Nephron (organoid): ENCODE data around the gene NRAS.
A peak's percentile ranks its signal among the peaks of the same experiment; 100 is the strongest.

Source experiments
- H3K27ac Mint-ChIP-seq, 3 experiments: 2 replicates each; pipeline ENCODE4 v1.8.0; 2020; ENCODE audit warnings: mixed read lengths in 3 of 3, mild to moderate bottlenecking in 2 of 3, moderate library complexity in 1 of 3
- H3K27me3 Mint-ChIP-seq: 2 replicates; pipeline ENCODE4 v1.8.0; 2021; ENCODE audit warnings: low read depth, mild to moderate bottlenecking, moderate library complexity, mixed read lengths
- H3K36me3 Mint-ChIP-seq: 2 replicates; pipeline ENCODE4 v1.8.0; 2020; ENCODE audit warnings: low read depth, mixed read lengths
- H3K4me1 Mint-ChIP-seq: 2 replicates; pipeline ENCODE4 v1.8.0; 2020; ENCODE audit warnings: mixed read lengths
- H3K4me3 Mint-ChIP-seq, 3 experiments: 2 replicates each; pipeline ENCODE4 v1.8.0; 2020; ENCODE audit warnings: mild to moderate bottlenecking in 3 of 3, mixed read lengths in 3 of 3, moderate library complexity in 2 of 3
- H3K9me3 Mint-ChIP-seq: 2 replicates; pipeline ENCODE4 v1.8.0; 2020; ENCODE audit warnings: mixed read lengths
- CTCF ChIP-seq, 3 experiments: fragments of 200-600 bp; sonication (generic); IDR thresholded peaks; one replicate each; pipeline ENCODE4 v1.5.0; 2021; ENCODE audit warnings: antibody characterized with exemption in 3 of 3; ENCODE audit not compliant: unreplicated experiment in 3 of 3

The NRAS gene

GRCh38 chr1:114695430-114696058, 21.0 kb downstream of the NRAS start, which contains the start of gene AMPD1:
Gene AMPD1 (minus strand): TSS chr1:114695546. CDS start chr1:114695471, 75 bp downstream.
- peak within 1 kb of the TSS in 2 of 3 experiments; percentile 33 to 56 for H3K27ac Mint-ChIP-seq
- peak within 1 kb of the TSS in 2 of 3 experiments; percentile 70 for H3K4me3 Mint-ChIP-seq
- no peaks in the 10 kb centered on the region for H3K27me3 Mint-ChIP-seq

GRCh38 chr1:114694540-114695310, 21.8 kb downstream of the NRAS start:
- Mint-ChIP-seq H3K4me1 (peaks cover 9% of the 10 kb centered on the region), H3K27me3 (no peaks in the 10 kb centered on the region), H3K9me3 (no peaks in the 10 kb centered on the region), H3K4me3 (peak overlapping the region in 1 of 3 experiments; percentile 70), H3K27ac (peak overlapping the region in 1 of 3 experiments; percentile 33), H3K36me3 (no peaks in the 10 kb centered on the region)
- TF ChIP-seq CTCF (IDR thresholded peaks at IDR 0.05; ENCODE audit: unreplicated experiment in 3 of 3), result no peak

More at GRCh38 chr1:114695430-114696058, 21.0 kb downstream of the NRAS start, which contains the start of gene AMPD1:
- Mint-ChIP-seq H3K4me1 (peaks cover 9% of the 10 kb centered on the region), H3K36me3 (no peaks in the 10 kb centered on the region), H3K9me3 (no peaks in the 10 kb centered on the region)
- TF ChIP-seq CTCF (IDR thresholded peaks at IDR 0.05; ENCODE audit: unreplicated experiment in 3 of 3), result no peak

GRCh38 chr1:114692947-114693346, 23.6 kb downstream of the NRAS start:
- Mint-ChIP-seq H3K9me3 (no peaks in the 10 kb centered on the region), H3K4me3 (no peak overlapping the region), H3K36me3 (no peaks in the 10 kb centered on the region), H3K4me1 (peaks cover 9% of the 10 kb centered on the region), H3K27me3 (peaks cover 9% of the 10 kb centered on the region), H3K27ac (no peak overlapping the region)
- no peak for TF ChIP-seq CTCF (IDR thresholded peaks at IDR 0.05; ENCODE audit: unreplicated experiment in 3 of 3)

- Mint-ChIP-seq H3K27ac (no peak overlapping the region), H3K27me3 (peaks cover 12% of the 10 kb centered on the region), H3K4me3 (no peak overlapping the region), H3K36me3 (no peaks in the 10 kb centered on the region), H3K4me1 (peaks cover 9% of the 10 kb centered on the region), H3K9me3 (no peaks in the 10 kb centered on the region)
- no peak for TF ChIP-seq CTCF (IDR thresholded peaks at IDR 0.05; ENCODE audit: unreplicated experiment in 3 of 3)
Observed at GRCh38 chr1:114691061-114691460, 25.5 kb downstream of the NRAS start.

- Mint-ChIP-seq H3K4me1 (peaks cover under 1% of the 10 kb centered on the region), H3K4me3 (no peak overlapping the region), H3K27me3 (peaks cover 18% of the 10 kb centered on the region), H3K9me3 (no peaks in the 10 kb centered on the region), H3K36me3 (no peaks in the 10 kb centered on the region), H3K27ac (no peak overlapping the region)
- TF ChIP-seq CTCF (IDR thresholded peaks at IDR 0.05; ENCODE audit: unreplicated experiment in 3 of 3), result no peak
Observed at GRCh38 chr1:114690148-114690547, 26.4 kb downstream of the NRAS start.
